ENCODE results near the gene DEAF1.
A peak's percentile ranks its signal among the peaks of the same experiment; 100 is the strongest.

DEAF1 gene

DNA sequence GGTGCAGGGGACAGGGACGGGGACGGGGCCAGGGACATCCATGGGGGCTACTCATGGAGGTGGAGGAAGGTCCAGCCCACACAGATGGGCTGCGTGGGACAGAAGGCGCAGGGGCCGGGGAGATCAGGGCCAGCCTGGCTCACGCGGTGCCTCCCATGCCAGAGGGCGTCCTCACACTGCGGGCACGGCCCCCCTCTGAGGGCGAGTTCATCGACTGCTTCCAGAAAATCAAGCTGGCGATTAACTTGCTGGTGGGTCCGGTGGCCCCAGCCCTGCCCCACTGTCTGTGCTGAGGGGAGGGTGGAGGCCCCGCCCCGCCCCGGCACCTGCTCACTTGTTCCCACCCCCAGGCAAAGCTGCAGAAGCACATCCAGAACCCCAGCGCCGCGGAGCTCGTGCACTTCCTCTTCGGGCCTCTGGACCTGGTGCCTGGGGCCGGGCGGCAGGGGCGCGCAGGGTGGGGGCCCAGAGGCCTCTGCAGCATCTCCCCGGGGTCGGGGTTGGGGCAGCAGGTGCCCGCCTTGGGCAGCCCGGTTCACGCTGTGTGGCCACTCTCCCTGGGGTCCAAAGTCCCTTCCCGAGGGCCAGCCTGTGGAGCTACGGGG is 26.8 kb upstream of the DEAF1 start:
- DNase-seq (ENCODE audit: low spot score), result peak; percentile 87

DNA sequence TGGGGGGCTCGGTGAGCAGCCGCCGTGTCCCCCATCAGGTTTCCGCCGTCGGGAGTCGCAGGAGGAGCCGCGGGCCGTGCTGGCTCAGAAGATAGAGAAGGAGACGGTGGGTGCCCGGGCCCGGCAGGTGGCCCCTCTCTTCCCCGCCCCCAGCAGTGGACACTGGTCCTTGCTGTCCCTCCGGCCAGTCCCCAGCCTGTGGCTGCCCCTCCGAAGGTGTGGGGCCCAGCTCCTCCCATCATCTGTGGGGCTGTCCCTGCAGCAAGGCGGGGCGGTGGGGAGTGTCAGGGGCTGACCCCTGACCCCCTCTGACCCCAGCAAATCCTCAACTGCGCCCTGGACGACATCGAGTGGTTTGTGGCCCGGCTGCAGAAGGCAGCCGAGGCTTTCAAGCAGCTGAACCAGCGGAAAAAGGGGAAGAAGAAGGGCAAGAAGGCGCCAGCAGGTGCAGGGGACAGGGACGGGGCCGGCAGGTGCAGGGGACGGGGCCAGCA is 26.3 kb upstream of the DEAF1 start:
- DNase-seq (ENCODE audit: low spot score), result peak; percentile 29

DNA sequence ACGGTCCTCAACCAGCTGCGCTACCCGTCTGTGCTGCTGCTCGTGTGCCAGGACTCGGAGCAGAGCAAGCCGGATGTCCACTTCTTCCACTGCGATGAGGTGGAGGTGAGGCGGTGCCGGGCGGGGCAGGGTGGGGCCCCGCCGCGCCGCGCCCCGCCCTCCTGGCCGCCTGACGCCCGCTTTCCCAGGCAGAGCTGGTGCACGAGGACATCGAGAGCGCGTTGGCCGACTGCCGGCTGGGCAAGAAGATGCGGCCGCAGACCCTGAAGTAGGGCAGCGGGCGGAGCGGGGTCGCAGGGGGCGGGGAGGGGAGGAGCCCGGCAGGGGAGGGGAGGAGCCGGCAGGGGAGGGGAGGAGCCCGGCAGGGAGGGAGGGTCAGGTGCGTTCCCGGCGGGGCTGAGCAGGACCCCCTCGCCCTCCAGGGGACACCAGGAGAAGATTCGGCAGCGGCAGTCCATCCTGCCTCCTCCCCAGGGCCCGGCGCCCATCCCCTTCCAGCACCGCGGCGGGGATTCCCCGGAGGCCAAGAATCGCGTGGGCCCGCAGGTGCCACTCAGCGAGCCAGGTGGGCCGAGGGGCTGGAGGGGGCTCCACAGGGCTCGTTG is 25.7 kb upstream of the DEAF1 start:
- DNase-seq (ENCODE audit: low spot score), result peak; percentile 80

DNA sequence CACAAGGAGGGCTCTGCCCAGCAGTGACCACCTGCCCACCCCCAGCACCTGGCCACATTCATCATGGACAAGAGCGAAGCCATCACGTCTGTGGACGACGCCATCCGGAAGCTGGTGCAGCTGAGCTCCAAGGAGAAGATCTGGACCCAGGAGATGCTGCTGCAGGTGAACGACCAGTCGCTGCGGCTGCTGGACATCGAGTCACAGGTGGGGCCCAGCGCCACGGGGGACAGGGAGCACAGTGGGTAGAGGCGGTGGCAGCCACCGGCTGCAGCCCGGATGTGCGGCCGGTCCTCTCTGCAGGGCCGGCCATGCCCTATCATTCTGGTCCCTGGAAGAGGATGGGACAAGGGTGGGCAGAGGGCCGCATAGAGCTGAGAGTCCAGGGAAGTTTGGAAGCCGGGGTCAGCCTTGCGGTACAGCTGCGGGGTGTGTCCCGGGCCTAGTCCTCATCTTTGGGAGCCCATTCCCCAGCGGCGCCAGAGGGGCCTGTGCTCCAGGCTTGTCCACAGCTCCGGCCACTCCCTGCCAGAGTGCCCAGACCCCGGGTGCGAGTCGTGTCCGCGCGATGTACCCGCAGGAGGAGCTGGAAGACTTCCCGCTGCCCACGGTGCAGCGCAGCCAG is 25.1 kb upstream of the DEAF1 start:
- DNase-seq (ENCODE audit: low spot score), result no peak

DNA sequence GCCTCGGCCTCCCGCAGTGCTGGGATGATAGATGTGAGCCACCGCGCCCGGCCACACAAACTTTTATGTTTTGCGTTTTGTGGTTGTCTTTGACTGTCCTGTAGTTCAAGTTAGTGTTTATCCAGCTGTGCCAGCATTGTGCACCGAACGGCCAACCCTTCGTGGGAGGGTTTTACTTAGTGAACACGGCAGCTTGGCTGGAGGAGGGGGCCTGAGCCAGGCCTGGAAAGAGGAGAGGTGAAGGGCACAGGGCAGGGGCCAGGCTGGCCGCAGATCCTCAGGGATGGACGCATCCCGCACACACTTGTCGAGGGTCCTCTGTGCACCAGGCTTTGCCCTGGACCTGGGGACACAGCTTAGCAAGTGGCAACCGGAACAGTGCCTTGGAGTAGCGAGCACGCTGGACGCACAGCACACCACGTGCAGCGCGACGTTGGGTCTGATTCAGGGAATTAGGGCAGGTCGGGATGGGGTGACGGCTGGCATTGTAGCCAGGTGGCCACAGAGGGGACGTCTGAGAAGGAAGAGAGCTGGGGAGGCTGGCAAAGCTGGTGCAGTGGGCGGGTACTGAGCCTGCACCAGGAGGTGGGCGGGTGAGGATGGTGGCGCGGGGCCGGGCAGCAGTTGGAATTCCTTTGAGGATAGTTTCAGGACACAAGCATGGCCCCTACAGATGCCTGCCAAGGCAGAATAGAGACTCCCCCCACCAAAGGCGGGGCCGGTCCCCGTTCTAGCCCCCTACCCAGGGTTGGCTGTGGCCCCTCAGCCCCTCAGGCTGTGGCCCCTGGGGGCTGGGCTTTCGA is 24.4 kb upstream of the DEAF1 start:
- DNase-seq (ENCODE audit: low spot score), result no peak

DNA sequence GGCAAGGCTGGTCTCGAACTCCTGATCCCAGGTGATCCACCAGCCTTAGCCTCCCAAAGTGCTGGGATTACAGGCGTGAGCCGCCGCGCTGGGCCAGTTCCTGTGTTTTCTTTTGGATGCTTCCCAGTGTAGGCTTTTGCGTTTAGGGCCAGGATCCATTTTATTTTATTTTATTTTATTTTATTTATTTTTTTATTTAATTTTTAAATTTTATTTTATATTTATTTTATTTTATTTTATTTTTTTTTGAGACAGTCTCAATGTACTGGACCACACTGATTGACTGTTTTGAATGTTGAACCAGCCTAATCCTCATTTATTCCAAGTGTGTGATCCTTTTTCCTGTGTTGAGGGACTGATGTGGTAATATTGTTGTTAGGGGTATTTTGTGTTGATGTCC is 19.4 kb upstream of the DEAF1 start:
- no peak for DNase-seq (ENCODE audit: low spot score)

DNA sequence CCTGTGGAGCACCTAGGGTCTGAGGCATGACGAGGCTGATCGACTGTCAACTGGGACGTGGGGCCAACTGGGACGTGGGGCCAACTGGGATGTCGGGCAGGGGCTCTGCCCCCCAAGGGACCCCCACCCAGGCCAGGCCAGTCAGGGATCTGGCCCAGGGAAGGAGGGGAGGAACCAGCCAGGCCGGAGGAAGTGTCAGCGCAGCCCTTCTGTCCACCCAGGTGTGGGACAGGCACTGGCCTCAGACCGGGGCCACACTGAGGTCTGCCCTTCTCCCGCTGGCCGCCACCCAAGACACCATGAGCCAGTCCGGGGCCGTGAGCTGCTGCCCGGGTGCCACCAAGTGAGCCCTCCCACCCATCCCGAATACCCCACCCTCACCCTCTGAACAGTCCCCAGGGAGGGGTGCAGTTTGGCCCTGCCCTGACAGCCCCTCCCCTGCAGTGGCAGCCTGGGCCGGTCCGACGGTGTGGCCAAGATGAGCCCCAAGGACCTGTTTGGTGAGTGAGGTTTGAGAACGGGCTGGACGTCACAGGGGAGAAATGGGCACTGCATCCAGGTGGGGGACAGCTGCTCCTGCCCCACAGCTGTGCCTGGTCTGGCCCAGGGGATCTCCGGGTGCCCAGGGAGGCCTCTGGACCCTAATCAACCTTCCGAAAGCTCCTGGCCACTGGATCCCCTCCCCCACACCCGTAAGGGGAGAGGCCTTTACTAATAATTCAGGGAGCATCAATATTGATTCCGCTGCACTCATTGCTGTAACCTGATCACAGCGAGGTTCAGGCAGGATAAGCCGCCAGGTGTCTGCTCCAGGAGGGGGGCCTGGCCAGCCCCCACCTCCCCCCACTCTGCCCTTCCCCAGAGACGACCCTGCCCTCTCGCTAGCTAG is 14.3 kb upstream of the DEAF1 start:
- DNase-seq (ENCODE audit: low spot score), result no peak

DNA sequence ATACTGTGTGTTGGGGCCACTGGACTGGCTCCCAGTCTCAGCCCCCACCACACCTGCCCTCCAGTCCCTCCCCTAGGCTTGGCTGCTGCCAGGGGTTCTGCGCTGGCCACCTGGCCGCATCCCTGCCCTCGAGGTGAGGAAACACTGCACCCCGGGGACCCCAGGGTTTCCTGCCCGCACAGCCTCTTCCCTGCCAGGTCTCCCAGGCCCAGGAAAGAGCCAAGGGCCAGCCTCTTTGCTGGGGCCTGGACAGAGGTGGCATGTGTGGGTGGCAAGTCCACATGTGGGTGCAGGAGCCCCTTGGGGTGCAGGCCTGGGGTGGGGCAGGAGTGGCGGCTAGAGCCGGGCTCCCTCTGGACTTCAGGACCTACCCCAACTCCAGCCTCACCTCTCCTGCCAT is 13.5 kb upstream of the DEAF1 start:
- no peak for DNase-seq (ENCODE audit: low spot score)

DNA sequence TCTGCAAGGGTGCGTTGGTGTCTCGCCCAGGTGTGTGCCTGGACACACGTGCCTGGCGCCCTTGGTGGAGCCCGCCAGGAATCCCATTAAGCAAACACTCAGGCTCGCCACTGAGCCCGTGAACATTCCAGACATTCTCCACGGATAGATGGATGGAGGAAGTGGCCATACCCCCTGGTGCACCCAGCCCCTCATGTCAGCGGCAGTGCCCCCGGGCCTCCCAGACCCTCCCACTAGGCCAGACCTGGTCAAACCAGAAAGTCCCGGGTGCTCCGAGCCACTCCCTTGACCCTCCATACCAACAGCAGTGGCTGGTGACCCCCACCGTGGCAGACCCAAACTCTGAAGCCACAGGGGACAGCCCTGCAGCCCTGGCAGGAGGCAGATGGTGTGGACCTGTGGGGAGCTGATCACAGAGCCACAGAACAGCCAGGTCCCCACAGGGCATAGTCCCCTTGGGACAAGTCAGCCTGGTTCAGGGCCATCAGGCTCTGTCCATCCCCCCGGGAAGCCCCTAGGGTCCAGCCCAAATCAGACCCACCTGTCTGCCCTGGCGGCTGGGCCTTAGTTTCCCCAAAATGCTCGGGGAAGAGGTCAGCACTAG is 12.9 kb upstream of the DEAF1 start:
- no peak for DNase-seq (ENCODE audit: low spot score)

DNA sequence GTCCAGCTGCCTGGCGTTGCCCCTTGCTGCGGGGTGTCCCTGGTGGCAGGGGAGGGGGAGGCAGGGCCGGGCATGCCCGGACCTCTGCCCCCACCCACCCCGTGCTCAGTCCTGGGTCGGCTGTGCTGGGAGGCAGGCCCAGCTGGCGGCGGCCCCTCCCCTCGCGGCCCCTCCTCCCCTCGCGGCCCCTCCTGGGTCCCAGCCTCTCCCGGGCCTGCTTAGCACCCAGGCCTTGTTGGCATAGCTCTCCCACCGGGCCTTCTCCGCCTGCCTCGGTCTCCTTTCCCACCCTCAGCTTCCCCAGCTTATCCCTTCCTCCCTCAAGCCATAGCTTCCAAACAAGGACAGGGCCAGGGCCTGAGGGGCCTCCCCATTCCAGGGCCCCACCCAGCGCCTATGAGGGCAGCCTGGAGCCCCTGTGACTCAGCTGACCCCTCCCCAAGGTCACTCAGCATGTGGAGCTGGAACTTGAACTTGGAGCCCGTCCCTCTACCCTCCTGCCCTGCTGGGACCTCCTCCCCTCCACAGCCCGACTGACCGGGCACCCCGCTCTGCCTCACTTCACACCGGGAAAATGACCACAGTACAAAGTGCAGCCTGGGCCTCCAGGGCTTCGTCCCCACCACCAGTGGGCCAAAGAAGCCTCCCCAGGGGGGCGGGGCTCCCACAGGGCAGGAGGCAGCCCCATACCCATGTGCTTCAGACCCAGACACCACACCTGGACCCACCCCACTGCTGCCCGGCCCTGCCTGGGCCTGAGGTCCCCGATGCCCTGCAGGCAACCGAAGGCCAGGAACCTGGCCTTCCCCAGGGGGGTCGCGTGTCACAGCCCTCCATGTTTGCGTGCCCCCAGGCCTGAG is 12.2 kb upstream of the DEAF1 start:
- no peak for DNase-seq (ENCODE audit: low spot score)

DNA sequence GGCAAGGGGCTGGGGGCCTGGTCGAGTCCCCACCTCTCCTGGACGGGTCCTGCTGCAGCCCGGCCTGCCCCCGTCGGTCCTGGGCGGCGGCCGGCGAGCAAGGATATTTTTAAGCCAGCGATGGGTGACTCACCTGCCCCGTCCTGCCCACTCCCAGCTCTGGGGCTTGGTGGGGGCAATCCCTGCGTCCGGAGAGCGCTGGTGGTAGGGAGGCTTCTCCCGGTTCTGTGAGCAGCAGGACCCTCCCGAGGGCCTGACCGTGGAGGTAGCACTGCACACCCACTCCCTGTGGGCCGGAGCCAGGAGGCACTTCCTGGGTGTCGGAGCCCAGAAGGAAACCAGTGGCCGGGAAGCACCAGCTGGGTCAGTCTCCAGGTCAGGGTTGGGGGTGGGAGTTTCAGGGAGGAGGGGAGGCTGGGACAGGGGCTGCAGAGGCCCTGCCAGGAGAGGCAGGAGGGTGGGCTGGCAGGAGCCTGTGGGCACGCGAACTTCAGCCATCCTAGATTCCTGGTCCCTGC is 11.5 kb upstream of the DEAF1 start:
- no peak for DNase-seq (ENCODE audit: low spot score)

DNA sequence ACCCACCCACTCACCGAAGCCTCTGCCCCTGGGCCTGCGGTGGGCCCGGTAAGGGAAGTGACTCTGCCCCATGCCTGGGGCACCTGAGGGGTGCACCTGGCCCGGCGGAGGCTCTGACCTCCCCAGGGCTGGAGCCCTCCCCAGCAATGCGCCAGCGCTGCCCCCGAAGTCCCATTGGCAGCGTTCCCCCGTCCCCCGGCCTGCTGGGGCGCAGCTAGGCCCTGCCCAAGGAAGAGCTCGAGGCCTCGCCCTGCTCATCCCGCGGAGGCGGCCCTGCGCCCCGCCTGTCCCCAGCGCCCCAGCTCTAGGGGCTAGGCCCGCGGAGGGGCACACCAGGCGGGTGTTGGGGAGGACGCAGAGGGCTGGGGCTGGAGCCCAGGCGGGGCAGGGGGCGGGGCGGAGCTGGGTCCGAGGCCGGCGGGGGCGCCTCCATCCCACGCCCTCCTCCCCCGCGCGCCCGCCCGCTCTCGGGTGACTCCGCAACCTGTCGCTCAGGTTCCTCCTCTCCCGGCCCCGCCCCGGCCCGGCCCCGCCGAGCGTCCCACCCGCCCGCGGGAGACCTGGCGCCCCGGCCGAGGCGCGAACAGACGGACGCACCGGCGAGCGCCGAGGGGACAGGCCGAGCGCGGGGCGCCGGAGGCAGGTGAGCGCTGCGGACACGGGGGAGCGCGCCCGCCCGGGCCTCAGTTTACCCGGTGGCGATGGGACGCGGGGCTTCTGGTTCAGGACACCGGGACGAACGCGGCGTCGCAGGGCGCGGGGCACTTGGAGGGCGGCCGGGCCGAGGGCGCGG is 10.8 kb upstream of the DEAF1 start, which contains the start of gene EPS8L2:
EPS8L2 (plus strand) TSS at position 586 of the 793 bp plus-strand sequence. CDS start 3,177 bp downstream, outside the sequence.
- DNase-seq (ENCODE audit: low spot score), result no peak

DNA sequence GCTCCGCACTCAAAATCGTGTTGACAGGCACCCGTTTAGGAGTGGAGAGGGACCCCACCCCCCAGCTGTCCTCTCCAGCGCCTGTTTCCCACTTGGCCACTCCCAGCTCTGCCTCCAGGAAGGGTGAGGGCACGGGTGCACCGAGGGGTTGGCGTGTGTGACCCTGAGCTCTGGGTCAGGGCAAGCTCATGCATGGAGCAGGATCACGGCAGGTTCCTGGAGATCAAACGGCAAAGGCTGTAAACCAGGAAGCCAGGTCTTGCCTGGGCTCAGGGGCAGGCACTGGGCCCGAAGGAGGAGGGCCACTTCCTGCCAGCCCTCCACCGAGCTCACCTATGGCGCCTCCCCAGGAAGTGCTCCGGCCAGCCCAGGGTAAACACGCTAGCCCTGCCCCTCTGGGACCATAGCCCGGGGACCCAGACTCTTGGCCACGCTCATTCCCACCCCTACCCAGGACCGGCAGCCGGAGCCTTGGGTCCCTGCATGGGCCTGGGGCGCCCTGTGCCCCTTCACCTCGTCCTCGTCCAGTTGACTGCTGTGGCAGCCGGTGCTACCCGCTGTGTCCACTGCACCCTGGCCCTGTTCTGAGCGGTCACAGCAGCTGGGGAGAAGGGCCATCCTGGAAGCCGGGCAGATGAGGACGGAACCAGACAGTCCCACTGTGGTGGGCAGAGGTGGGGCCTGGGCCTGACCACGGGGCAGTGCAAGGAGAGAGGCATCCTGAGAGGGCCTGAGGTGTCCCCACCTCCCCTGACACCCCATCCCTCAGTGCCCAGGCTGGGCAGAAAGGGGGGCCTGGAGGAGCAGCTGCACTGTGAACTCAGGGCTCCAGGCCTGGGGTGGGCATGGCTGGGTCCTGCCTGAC is 10.0 kb upstream of the DEAF1 start:
- DNase-seq (ENCODE audit: low spot score), result no peak

DNA sequence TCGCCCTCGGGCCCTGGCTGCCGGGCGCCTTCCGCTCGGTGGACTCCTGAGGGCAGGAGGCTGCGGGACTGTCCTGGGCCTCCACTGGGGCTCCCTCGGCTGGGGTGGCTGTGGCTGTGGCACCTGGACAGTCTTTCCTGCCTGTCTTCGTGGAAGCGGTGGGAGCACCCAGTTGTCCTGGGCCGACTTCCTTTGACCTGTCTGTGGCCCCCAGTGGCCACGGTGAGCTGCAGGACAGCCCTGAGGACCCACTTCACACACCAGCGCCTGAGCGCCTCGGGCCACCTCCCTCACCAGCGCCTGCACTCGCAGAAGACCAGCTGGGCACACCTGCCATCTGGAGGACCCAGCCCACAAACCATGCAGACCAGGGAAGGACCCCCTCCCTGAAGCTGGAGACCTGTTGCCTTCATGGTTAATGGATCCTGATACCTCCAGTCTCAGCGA is 9.2 kb upstream of the DEAF1 start:
- DNase-seq (ENCODE audit: low spot score), result no peak

DNA sequence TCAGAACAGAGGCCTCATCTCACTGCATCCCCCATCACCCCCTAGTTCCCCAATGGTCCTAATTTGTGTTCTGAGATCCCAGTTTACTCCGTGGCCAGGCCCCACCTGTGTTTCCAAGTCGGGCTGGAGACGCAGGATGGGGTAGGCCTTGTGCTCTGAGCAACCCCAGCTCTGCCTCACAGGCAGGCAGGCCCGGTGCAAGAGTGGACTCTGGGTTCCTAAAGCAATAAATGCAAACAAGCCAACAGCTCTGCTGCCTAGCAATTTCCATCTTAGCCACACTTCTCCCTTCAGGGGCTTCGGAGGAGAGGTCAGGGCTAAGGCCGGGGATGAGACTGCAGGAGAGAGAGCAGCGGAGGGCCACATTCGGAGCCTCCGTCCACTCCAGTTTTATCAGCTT is 8.5 kb upstream of the DEAF1 start:
- DNase-seq (ENCODE audit: low spot score), result no peak

DNA sequence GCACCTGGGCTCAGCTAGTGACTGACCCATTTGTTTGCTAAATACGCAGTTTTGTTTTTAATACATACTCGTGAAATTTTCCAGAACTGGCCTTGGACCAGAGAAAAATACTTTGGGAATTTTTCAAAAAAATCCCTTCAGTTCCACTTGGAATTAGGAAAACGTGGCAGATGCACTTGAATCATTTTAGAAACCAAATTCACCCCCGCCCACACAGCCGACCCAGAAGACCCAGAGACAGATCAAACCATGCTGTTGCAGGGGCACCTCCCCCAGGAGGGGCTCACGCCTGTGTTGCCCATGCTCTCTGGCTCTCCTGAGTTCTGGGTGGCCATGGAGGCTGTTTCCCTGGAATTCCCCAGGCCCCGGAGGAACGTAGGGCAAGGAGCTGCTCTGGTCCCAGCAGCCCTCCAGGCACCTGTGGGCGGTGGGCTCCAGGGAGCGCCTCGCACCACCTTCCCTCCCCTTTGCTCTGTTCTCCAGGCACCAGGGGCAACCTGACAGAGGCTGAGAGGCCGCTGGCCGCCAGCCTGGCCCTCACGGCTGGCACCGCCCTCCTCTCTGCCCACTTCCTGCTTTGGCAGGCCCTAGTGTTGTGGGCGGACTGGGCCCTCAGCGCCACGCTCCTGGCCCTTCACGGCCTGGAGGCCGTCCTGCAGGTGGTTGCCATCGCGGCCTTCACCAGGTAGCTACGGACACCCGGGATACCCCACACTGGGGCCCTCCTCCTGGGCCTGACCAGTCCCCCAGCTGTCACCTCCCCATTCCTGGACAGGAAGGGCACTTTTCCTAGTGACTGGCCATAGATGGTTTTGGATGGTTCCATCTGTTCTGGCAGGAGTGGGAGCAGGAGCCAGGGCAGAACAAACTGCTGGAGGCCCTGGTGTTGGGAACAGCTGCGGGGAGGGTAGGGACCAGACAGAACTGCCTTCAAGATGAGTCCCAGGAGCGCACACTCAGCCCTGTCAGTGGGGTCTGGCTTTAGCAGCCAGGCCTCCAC is 7.7 kb upstream of the DEAF1 start:
- DNase-seq (ENCODE audit: low spot score), result no peak

All from germinal center (tissue), 1 donor.